Measurements from ENCODE around the gene BCL11B. TPM values are rescaled to one million over a fixed set of nuclear protein-coding genes. Genes with fewer than 3 reads are reported as not detected.

Gene BCL11B
- total and polyA plus RNA-seq, 9 of the 15 experiments (the other 6 are each of a cell fraction or from before 2014, with no cell fraction given): 0.09 TPM; not detected in 8

- no peak for TF ChIP-seq ZHX1 (conservative IDR thresholded peaks at IDR 0.05; ENCODE audit: low read length)
Observed at GRCh38 chr14:99158150-99158549, 113.8 kb downstream of the BCL11B start (continued).

GRCh38 chr14:99157676-99158075, 114.3 kb downstream of the BCL11B start:
- no peaks in the 10 kb centered on the region for H3K36me3 ChIP-seq (ENCODE audit: control insufficient read depth, insufficient read depth, low read length)
- no peak overlapping the region for H3K4me3 ChIP-seq
- H3K27me3 ChIP-seq (ENCODE audit: control insufficient read depth in 2 of 2, insufficient read depth in 2 of 2, low read length in 2 of 2): no peaks in the 10 kb centered on the region
- BruUV-seq (replicated peaks): no TSS peak
- TF ChIP-seq TAF7 (tag; IDR thresholded peaks at IDR 0.05) (no peak), JUN (IDR thresholded peaks at IDR 0.05; ENCODE audit: borderline replicate concordance, low read depth, low read length) (no peak), JUN (CRISPR knock-in tag; IDR thresholded peaks at IDR 0.05; ENCODE audit: borderline replicate concordance) (no peak), ZNF75A (CRISPR knock-in tag; IDR thresholded peaks at IDR 0.05) (no peak), NONO (IDR thresholded peaks at IDR 0.05; ENCODE audit: low read depth in 2 of 2, low read length in 1 of 2) (no peak), PPARD (CRISPR knock-in tag; IDR thresholded peaks at IDR 0.05) (no peak), MBD1 (CRISPR knock-in tag; IDR thresholded peaks at IDR 0.05) (no peak), SMARCA4 (IDR thresholded peaks at IDR 0.05) (no peak), E2F5 (CRISPR knock-in tag; IDR thresholded peaks at IDR 0.05) (no peak), SRF (CRISPR knock-in tag; IDR thresholded peaks at IDR 0.05) (no peak)
- FAIRE-seq (no peak), ATAC-seq (no peak), DNase-seq (ENCODE audit: extremely low read depth in 1 of 4, low spot score in 3 of 4) (no peak)
- H3K79me2 ChIP-seq (ENCODE audit: control insufficient read depth, insufficient read depth, low read length): no peaks in the 10 kb centered on the region
- in situ Hi-C loops (cut with MboI): no loop called here
- no peaks in the 10 kb centered on the region for H3K9me3 ChIP-seq (replicated peaks; ENCODE audit: control insufficient read depth, insufficient read depth, low read depth, low read length)
- H4K20me1 ChIP-seq (replicated peaks; ENCODE audit: control insufficient read depth, insufficient read depth, low read length): no peaks in the 10 kb centered on the region
- POLR2A ChIA-PET: no interaction called here
- H3K9ac ChIP-seq (ENCODE audit: insufficient read depth in 1 of 2, low read depth in 2 of 2, low read length in 2 of 2): no peak overlapping the region
- 0% methylated on average over 8 of the region's 8 CpGs for WGBS (ENCODE audit: insufficient coverage, low coverage, missing lambda C conversion rate)
- no peaks in the 10 kb centered on the region for H3K4me1 ChIP-seq (replicated peaks in 1 of 2; ENCODE audit: control insufficient read depth in 2 of 2, insufficient read depth in 2 of 2, low read length in 2 of 2)
- H3K9me1 ChIP-seq (ENCODE audit: control insufficient read depth, insufficient read depth, low read length): no peaks in the 10 kb centered on the region
- H2AFZ ChIP-seq (ENCODE audit: low read depth, low read length): no peak overlapping the region
- H3K4me2 ChIP-seq (ENCODE audit: insufficient read depth, low read length): no peak overlapping the region
- CTCF ChIA-PET (ENCODE audit: low intra/inter-chr PET ratio): no interaction called here
- intact Hi-C loops (cut with micrococcal nuclease): no loop called here
- no peak overlapping the region for H3K27ac ChIP-seq (ENCODE audit: extremely low read depth, low read depth, low read length)
